OCI-M1 (cell line): ENCODE results near the gene EXOC2.

Experiments used
- DNase-seq: peaks from one replicate; lab custom pipeline; 2025; lab: John Stamatoyannopoulos, UW

Gene EXOC2

DNA sequence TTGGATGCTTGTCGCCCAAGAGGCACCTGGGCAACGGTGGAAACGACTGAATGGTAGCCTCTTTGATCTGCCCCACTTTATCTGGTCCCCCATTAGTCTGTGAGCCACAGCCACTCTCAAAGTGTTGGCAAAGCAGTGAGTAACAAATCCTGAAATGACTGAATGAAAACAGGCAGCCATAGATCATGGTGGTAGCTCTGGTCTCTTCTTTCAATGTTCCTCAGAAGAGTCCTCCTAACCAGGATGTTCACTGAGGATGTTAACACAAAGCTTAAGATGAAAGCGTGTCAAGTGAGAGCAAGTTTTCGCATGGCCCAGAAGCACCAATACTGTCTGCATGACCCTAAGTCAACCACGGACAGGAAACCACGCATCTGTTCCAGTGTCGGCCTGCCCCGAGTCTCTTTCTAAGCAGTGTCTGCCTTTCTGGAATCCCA, 194.1 kb downstream of the EXOC2 start:
- no peak for DNase-seq

DNA sequence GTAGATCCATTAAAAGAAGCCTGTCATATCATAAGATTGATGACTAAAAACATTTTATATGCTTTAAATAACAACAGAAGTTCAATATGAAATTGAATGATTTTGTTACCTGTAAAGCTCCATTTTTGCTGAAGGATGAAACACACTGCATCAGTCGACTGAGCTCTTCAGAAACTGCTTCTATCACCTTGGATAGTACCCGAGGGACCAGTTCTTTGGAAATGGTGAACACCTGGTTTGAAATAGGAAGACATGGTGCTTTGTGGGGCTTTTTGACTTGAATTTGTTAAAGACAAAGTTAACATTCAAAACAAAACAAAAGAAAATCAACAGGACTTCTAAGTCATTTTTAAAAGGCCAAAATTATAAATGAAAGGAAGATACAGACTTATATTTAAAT, 195.7 kb downstream of the EXOC2 start:
- no peak for DNase-seq

GRCh38 chr6:496649-497048, 196.3 kb downstream of the EXOC2 start:
- no peak for DNase-seq

DNA sequence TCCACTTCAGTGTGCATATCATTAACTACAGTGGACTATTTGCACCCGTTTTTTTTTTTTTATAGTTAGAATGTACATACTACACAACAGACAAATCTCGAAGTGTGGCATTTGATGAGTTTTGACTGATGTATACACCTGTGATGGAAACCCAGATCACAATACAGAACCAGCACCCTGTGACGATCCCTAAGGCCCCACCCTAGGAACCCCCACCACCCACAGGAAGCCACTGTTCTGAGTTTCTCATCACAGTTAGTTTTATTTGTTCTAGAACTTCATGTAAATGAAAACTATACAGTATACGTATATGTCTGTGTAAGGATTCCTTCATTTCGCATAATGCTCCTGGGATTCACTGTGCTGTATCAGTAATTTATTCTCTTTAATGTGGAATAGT, 198.5 kb downstream of the EXOC2 start:
- DNase-seq: no peak

- no peak for DNase-seq
Observed at GRCh38 chr6:493840-494239, 199.1 kb downstream of the EXOC2 start.

- no peak for DNase-seq
Observed at GRCh38 chr6:492816-493414, 200.0 kb downstream of the EXOC2 start.

DNA sequence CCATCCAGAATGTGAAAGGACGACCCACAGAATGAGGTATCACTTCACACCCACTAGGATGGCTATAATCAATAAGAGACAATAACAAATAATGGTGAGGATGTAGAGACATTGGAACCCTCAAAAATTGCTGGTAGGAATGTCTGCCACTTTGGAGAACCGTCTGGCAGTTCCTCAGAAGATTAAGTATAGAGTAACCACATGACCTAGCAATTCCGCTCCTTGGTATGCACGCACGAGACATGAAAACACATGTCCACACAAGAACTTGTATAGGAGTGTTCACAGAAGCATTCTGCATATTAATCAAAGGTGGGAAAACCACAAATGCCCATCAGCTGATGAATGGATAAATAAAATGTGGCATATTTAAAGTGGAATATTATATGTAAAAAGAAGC, 200.8 kb downstream of the EXOC2 start:
- no peak for DNase-seq

- no peak for DNase-seq
Observed at GRCh38 chr6:491233-491632, 201.7 kb downstream of the EXOC2 start.

DNA sequence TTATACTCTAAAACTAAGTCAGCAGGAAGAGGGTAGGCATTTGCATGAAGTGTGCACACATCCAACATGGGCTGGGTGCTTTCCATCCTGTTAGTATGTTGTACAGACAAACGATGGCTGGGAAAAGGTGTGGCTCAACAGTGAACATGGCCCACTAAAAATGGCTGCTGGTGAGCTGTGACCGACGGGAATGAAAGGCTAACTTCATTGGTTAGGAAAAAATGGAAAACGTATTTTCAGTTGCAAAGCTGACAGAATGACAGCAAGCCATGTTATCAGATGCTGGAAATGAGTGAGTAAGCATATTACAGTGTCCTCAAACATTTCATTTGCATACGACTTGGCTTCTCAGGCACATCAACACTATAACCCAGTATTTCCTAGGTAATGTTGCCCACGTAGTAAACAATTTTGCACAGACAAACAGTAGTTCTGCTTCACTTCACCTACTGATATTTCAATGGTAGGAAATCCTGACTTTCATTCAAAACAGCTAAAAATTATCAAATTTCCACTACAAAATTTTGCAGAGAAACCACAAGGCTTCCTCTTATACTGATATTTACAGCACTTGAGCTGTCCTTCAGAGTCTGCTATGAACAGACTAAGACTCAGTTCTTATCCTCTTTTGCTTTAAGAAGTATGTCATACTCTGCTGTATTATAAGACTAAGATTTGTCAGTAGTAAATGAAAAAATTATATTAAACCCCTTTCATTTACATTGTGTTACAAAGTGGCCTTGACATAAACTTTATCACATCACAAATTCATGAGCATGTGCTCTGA, 202.5 kb downstream of the EXOC2 start:
- peak; percentile 61 for DNase-seq

- no peak for DNase-seq
Observed at GRCh38 chr6:489762-490161, 203.2 kb downstream of the EXOC2 start.

DNA sequence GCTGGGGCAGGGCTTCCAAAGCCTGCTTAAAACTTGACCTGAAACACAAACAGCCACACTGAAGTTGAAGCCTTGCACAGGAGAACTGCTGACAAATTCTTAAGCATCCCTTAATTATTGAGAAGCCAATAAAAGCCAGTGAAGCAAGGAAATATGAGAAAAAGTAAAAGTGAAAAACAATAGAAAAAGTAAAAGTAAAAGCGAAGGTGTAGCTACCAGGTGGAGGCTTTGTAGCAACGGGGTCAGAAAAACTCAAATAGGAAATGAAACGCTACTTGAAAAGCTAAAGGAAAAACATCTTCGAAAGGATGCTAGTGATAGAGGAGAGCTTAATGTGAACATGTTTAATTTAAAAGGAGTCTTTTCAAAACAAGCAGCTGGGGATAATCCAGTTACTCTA, 203.9 kb downstream of the EXOC2 start:
- no peak for DNase-seq

GRCh38 chr6:487956-488355, 205.0 kb downstream of the EXOC2 start:
- DNase-seq: no peak

DNA sequence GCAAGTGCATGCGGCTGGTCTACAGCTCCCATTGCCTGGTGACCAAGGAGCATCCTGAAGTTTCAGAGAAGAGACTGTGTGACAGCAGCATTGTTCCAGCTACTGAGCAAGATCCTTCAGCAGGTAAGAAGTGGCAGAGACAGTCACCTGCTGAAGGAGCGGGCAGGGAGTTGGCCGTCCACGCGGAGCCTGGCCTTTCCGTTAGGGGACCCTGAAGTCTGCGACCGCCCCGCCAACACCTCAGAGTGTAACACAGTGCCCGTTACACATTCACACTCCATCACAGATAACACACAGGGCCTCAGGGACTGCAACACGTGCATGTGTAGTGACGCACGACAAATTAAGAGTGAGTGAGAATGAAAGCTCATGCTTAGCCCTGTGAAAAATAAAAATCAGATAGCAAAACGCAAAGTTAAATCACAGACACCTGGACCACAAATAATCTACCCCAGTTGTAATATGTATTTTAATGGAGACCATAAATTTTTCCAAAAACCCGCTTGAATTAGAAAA, 207.2 kb downstream of the EXOC2 start:
- no peak for DNase-seq

GRCh38 chr6:484746-485145, 208.2 kb downstream of the EXOC2 start:
- no peak for DNase-seq

GRCh38 chr6:484086-484745, 208.7 kb downstream of the EXOC2 start:
- DNase-seq: no peak

DNA sequence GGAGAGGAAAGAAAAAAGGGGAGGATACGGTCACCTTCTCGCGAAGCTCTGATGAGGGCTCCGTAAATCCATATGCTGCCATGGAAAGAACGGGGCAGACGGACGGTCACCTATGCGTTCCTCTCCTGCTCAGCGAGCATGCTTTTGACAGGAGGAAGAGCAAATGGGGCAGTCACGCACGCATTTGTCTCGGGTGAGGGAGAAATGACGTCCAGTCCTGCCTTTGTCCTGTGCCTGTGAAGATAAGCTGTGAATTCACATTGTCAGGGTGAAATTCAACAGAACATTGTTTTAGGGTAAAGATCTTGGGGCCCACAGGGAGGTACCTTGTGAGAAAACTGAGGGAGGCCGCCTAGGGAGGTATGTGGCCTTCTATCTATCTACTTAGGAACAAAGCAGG, 217.6 kb downstream of the EXOC2 start:
- no peak for DNase-seq

- DNase-seq: peak; percentile 67
Observed at GRCh38 chr6:474453-475185, 218.3 kb downstream of the EXOC2 start.

DNA sequence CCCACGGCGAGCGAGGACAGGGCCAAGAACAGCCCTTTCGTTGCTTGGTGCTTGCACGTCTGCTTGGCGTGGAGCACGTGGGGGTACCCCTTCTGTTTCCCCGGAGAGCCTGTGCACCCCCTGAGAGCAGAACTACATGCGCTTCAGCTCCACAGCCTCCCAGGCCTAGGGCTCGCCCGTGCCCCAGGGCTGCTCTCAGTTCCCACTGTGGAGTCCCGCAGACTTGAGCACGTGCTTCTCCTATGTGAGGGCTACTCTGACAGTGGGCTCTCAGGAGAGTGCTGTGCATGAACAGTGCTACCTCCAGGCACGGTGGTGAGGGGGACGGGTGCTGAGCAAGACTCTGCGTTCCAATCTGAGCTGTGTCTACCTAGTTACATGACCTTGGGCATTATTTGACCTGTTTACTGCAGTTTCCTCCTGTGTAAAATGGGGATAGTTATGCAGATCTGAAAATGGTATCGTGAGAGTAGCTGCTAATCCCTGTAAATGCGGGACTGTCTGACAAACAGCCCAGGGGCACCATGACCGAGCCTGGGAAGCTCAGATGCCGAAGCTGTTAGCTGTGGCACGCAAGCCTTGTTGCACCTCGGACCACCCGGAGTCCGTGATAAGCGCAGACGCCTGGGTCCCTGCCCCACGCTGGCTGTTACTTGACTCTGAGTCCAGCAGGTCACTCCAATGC, 219.0 kb downstream of the EXOC2 start:
- no peak for DNase-seq

- DNase-seq: no peak
Observed at GRCh38 chr6:473356-473755, 219.6 kb downstream of the EXOC2 start.

DNA sequence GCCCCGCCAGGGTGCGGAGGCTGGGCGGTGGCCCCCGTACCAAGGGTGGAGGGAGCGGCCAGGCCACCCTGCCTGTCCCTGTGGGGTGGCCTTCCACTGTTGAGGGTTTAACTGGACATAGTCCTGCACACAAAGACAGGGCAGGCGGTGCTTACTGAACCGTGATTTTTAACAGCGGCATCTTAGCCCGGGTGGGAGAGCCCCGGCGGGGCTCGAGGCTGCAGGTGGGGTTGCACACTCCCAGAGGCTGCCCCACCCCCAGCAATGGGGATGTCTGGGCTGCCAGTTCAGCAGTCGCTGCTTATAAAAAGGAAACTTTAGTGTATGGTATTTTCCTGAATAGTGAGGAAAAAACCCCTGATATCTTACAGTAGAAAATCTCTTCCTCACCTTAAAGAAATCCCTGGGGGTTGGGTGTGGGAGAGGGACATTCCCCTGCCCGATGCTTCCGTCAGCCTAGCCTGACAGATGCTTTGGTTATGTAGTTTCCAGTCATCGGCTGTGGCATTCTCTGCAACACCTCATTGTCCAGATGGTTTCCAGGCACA, 222.0 kb downstream of the EXOC2 start:
- DNase-seq: no peak
